ENCODE measurements around the gene DEPDC4. TPM values are rescaled to one million over a fixed set of nuclear protein-coding genes. Genes with fewer than 3 reads are reported as not detected.
"Not testable (repeated sequence)": the region's sequence is repeated elsewhere in the genome, so short reads cannot be mapped to it uniquely, and the experiment has no call there.

Gene DEPDC4
- total RNA-seq, 4 donors from 2014 or later, result 0.89 to 2.0 TPM; not detected in 2

GRCh38 chr12:100229036-100229635 is 37.7 kb downstream of the DEPDC4 start:
- no peak for ATAC-seq
- no peak overlapping the region for H3K27ac ChIP-seq
- 95 to 100% methylated on average over 2 to 4 of the region's 5 CpGs for WGBS, 2 donors (ENCODE audit: low coverage in 1 of 2)
- no peaks in the 10 kb centered on the region for H3K27me3 ChIP-seq
- no peak overlapping the region for H3K4me3 ChIP-seq
- peaks cover 0 to 4% (median 0%) of the 10 kb centered on the region in 3 donors for H3K4me1 ChIP-seq
- peaks cover 0 to 18% of the 10 kb centered on the region in 2 donors for H3K36me3 ChIP-seq
- no peak for TF ChIP-seq CTCF (IDR thresholded peaks at IDR 0.05)
- no peak for TF ChIP-seq POLR2A (IDR thresholded peaks at IDR 0.05)
- no peak for TF ChIP-seq EP300 (IDR thresholded peaks at IDR 0.05)
- TF ChIP-seq POLR2AphosphoS5 (IDR thresholded peaks at IDR 0.05), result no peak
- no peaks in the 10 kb centered on the region for H3K9me3 ChIP-seq

DNA sequence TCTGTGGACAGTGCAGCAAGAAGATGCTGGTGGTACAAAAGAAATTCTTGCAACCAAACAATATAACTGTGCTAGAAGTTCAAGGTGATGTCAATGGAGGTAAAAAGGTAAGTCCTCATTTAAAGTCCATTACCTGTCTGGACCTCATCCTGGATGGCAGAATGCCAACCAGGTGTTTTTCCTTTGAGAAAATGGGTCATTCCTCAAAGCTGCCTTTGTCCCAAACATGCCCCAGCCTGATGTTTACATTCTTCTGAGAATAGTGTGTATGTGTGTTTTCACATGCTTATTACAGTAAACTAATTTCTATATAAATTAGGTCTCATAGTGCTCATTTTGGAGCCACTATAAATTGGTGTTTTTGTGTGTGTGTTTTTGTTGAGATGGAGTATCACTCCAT is 41.4 kb downstream of the DEPDC4 start:
- ATAC-seq, result no peak
- Histone ChIP-seq H3K9me3 (no peaks in the 10 kb centered on the region), H3K4me1 (no peaks in the 10 kb centered on the region), H3K36me3 (peaks cover 0 to 54% of the 10 kb centered on the region in 2 donors), H3K27ac (no peak overlapping the region), H3K4me3 (no peak overlapping the region), H3K27me3 (no peaks in the 10 kb centered on the region)
- TF ChIP-seq POLR2AphosphoS5 (IDR thresholded peaks at IDR 0.05) (no peak), EP300 (IDR thresholded peaks at IDR 0.05) (no peak), POLR2A (IDR thresholded peaks at IDR 0.05) (no peak), CTCF (IDR thresholded peaks at IDR 0.05) (no peak)

GRCh38 chr12:100222173-100222572 is 44.7 kb downstream of the DEPDC4 start:
- peaks cover 3 to 83% of the 10 kb centered on the region in 2 donors for H3K36me3 ChIP-seq
- 94 to 98% methylated on average over 3 to 5 of the region's 6 CpGs for WGBS, 2 donors (ENCODE audit: low coverage in 1 of 2)
- not testable (repeated sequence) for H3K9me3 ChIP-seq

GRCh38 chr12:100221523-100221922 is 45.4 kb downstream of the DEPDC4 start:
- H3K4me3 ChIP-seq, result no peak overlapping the region
- H3K9me3 ChIP-seq, result no peaks in the 10 kb centered on the region
- H3K36me3 ChIP-seq, result peaks cover 3 to 83% of the 10 kb centered on the region in 2 donors
- H3K27ac ChIP-seq, result no peak overlapping the region
- no peaks in the 10 kb centered on the region for H3K27me3 ChIP-seq
- no peaks in the 10 kb centered on the region for H3K4me1 ChIP-seq
- 80 to 83% methylated on average over 2 to 3 of the region's 3 CpGs for WGBS, 2 donors (ENCODE audit: low coverage in 1 of 2)
- no peak for TF ChIP-seq EP300 (IDR thresholded peaks at IDR 0.05)
- no peak for TF ChIP-seq POLR2A (IDR thresholded peaks at IDR 0.05)
- no peak for TF ChIP-seq CTCF (IDR thresholded peaks at IDR 0.05)
- TF ChIP-seq POLR2AphosphoS5 (IDR thresholded peaks at IDR 0.05), result no peak
- no peak for ATAC-seq

More at GRCh38 chr12:100222173-100222572, 44.7 kb downstream of the DEPDC4 start:
- not testable (repeated sequence) for H3K4me3 ChIP-seq, H3K27me3 ChIP-seq, ATAC-seq, H3K4me1 ChIP-seq, H3K27ac ChIP-seq

GRCh38 chr12:100219328-100220109 is 47.4 kb downstream of the DEPDC4 start:
- no peaks in the 10 kb centered on the region for H3K4me1 ChIP-seq
- H3K36me3 ChIP-seq, result peaks cover 3 to 86% of the 10 kb centered on the region in 2 donors
- ATAC-seq, result no peak
- no peak overlapping the region for H3K27ac ChIP-seq
- WGBS, 2 donors (ENCODE audit: low coverage in 1 of 2), result 75 to 83% methylated on average over 5 of the region's 5 CpGs
- no peaks in the 10 kb centered on the region for H3K27me3 ChIP-seq
- H3K9me3 ChIP-seq, result no peaks in the 10 kb centered on the region
- TF ChIP-seq POLR2AphosphoS5 (IDR thresholded peaks at IDR 0.05), result no peak
- TF ChIP-seq EP300 (IDR thresholded peaks at IDR 0.05), result no peak
- TF ChIP-seq CTCF (IDR thresholded peaks at IDR 0.05), result no peak
- H3K4me3 ChIP-seq, result no peak overlapping the region

All from gastroesophageal sphincter (tissue), 4 donors.